Fibroblast of peridontal ligament (primary cell): Measurements from ENCODE around the gene ZDHHC18.
"Not testable (repeated sequence)": the region's sequence is repeated elsewhere in the genome, so short reads cannot be mapped to it uniquely, and the experiment has no call there.

Experiments used
- DNase-seq: peaks from one replicate; pipeline ENCODE4 v3.0.0-alpha.2; 2010; ENCODE audit errors: extremely low read depth

ZDHHC18 gene

DNA sequence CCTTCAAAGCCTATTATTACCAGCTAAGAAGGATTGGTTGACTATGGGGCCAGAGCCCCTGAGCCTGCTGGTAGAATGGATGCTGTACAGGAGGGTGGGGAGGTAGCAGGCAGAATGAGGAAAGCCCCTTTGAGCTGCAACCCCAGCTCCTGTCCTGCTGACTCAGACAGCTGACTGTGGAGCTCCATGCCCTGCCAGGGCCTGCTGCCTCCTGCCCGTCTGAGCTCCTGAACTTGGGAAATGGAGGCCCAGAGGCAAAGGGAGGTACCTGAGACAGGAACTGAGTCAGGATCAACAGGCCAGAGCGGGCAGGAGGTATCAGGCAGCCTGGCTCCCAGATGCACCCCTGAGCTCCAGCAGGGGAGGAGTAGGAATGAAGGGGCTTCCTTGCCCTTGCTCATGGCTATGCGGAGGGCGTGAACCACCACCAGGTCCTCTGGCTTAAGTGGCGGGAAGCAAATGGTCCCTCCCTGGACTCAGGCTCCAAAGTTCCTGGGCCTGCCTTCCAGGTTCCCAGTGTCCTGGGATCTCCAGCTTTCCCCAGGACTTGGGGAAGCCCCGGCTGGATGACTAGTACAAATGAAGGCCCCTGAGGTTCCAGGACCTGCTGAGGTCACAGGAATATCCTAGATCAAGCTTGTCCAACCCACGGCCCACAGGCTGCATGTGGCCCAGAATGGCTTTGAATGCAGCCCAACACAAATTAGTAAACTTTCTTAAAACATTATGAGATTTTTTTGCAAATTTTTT lies 32.6 kb downstream of the ZDHHC18 start:
- no peak for DNase-seq

DNA sequence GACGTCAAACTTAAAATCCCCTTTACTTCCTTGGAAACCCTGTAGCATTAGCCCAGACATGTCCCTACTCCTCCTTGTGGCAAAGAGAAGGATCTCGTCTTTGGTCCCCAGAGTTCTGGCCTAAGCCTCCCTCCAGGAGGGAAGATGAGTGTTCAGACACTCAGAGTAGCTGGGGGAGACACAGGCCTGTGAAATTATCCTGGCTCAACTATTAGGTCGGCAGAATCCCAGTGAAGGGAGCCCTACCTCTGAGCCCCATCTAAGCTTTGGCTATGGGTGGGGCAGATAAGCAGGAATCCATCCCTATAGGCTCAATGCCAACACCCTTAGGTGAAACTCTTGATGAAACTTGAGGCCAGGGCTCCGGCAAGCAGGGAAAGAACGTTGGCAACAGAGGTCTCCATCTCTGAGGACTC lies 34.8 kb downstream of the ZDHHC18 start:
- DNase-seq, result peak; percentile 51

DNA sequence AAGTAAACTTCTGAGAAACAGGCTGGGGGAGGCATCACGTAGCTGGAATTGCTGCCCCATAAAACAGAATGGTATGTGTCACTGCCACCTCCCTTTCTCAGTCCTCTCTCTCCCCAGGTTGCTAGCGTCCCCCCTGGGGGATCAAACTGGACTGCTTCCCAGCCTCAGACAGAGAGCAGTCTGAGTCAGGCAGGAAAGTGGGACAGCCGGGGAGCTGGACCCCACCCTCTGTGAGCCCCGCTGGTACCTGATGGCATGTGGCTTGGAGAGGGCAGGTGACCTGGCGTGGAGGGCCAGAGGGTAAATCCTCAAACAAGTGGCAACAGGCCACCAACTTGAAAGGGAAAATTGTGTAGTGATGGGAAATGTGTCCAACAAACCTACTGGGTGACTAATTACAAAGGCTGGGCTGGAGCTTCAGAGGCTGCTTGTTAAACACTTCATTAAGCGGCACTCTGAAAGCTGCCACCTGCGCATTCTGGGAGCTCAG lies 35.4 kb downstream of the ZDHHC18 start:
- DNase-seq, result no peak

DNA sequence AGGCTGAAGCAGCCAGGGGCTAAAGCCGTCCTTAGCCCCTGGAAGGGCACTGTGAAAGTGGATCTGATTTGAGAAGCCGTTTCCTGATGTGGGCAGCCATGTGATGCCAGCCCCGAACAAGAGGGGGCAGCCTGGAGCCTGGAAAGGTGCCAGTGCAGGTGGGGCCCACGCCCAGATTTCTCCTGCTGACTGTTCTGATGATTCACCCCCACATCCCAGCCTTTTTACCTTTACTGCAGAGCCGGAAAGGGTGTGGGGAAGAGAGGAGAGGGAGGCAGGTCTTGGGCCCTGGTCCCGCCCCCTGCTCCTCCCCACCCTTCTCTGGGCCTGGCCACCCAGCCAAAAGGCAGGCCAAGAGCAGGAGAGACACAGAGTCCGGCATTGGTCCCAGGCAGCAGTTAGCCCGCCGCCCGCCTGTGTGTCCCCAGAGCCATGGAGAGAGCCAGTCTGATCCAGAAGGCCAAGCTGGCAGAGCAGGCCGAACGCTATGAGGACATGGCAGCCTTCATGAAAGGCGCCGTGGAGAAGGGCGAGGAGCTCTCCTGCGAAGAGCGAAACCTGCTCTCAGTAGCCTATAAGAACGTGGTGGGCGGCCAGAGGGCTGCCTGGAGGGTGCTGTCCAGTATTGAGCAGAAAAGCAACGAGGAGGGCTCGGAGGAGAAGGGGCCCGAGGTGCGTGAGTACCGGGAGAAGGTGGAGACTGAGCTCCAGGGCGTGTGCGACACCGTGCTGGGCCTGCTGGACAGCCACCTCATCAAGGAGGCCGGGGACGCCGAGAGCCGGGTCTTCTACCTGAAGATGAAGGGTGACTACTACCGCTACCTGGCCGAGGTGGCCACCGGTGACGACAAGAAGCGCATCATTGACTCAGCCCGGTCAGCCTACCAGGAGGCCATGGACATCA lies 36.5 kb downstream of the ZDHHC18 start, which contains the start of gene SFN:
Gene SFN (plus strand): TSS at position 369 of the 904 bp plus-strand sequence. CDS start 64 bp downstream, at position 433.
- DNase-seq, result no peak

DNA sequence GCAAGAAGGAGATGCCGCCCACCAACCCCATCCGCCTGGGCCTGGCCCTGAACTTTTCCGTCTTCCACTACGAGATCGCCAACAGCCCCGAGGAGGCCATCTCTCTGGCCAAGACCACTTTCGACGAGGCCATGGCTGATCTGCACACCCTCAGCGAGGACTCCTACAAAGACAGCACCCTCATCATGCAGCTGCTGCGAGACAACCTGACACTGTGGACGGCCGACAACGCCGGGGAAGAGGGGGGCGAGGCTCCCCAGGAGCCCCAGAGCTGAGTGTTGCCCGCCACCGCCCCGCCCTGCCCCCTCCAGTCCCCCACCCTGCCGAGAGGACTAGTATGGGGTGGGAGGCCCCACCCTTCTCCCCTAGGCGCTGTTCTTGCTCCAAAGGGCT lies 37.2 kb downstream of the ZDHHC18 start:
- DNase-seq, result no peak

GRCh38 chr1:26864610-26865480 lies 38.4 kb downstream of the ZDHHC18 start:
- DNase-seq, result peak; percentile 96

GRCh38 chr1:26873097-26873496 lies 46.6 kb downstream of the ZDHHC18 start:
- DNase-seq, result not testable (repeated sequence)

GRCh38 chr1:26874896-26875295 lies 48.4 kb downstream of the ZDHHC18 start:
- DNase-seq, result no peak

GRCh38 chr1:26877326-26877725 lies 50.8 kb downstream of the ZDHHC18 start:
- DNase-seq, result no peak

DNA sequence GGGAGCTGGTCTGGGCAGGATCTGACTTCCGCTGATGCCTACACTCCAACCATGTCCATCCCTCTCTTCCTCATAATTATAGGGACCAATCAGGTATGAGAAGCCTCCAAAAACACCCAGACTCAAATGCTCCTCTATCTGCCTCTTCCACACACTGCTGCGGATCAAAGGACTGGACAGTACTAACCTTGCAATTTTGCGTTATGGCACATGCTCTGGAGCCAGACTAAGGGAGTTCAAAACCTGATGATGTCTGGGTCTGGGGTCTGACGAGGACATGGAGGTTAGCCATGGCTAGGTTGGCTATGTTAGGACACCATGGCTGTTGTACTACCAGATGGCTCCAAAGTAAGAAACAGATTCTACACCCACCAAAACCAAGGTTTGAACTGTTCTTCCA lies 53.3 kb downstream of the ZDHHC18 start:
- no peak for DNase-seq

DNA sequence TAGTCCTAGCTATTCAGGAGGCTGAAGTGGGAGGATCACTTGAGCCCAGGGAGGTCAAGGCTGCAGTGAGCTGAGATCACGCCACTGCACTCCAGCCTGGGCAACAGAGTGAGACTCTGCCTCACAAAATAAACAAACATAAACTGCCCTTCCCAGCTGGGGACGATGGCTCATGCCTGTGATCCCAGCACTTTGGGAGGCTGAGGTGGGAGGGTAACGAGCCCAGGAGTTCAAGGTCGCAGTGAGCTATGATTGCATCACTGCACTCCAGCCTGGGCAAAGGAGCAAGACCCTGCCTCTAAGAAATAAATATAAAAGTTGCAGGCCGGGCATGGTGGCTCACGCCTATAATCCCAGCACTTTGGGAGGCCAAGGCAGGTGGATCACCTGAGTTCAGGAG lies 55.1 kb downstream of the ZDHHC18 start:
- not testable (repeated sequence) for DNase-seq

- DNase-seq, result no peak
Measured at GRCh38 chr1:26882696-26883463, 56.4 kb downstream of the ZDHHC18 start.

DNA sequence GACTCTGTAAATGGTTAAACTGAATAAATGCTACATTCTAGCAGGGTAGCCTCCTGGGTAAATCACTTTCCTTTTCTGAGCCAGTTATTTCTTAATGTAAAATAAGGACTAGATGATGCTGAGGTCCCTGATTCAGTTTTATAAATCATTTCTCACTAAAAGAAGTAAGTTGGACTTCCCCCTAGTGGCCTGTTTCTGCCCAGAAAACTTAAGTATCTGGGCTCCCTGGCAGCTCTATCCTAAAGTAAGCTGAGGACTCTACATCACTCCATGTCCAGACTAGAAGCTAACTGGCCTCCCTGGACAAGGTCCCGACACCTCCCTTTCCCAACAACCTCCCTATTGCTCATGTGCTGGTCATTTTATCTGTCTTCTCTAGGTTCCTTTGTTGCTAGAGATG lies 60.6 kb downstream of the ZDHHC18 start:
- DNase-seq, result peak; percentile 59

- DNase-seq, result no peak
Measured at GRCh38 chr1:26888231-26888630, 61.7 kb downstream of the ZDHHC18 start.

GRCh38 chr1:26889551-26890466 lies 63.3 kb downstream of the ZDHHC18 start, which contains the start of gene GPN2:
Gene GPN2 (minus strand): TSS chr1:26890283. CDS start chr1:26890096, 187 bp downstream.
- DNase-seq, result peak; percentile 68

DNA sequence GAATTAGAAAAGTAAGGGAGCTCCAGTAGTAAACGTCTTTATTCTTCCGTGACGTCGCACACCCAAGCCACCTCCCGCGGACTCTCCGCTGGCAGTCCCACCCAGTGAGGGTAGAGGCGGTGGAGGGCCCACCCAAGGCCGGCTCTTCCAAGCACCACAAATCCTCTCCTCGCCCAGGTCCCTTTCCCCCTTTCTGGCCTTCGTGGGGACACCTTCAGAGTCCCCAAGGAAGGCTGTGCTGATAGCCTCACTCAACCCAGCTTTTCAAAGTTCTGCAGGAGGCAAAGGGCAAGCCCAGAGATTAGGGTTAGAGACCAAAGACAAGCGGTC lies 63.9 kb downstream of the ZDHHC18 start:
- DNase-seq, result no peak

DNA sequence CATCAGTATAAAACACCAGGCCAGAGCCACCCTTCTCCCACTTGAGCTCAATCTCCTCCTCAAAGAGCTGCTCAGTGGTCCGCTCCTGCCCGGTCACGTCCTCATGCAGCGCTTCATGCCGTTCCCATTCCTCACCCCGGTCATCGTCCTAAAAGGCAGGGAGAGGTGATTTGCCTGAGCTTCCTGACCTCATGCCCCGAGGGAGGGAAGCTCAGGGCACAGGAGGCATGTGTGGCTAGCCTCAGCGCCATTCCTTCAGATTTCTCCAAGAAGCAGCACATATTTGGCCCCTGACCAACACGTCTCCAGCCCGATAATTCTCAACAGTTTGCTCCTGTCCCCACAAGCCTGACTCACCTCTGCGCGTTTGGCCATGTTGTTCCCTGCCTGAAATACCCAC lies 67.8 kb downstream of the ZDHHC18 start:
- no peak for DNase-seq

- DNase-seq, result no peak
Measured at GRCh38 chr1:26897351-26897750, 70.9 kb downstream of the ZDHHC18 start.

DNA sequence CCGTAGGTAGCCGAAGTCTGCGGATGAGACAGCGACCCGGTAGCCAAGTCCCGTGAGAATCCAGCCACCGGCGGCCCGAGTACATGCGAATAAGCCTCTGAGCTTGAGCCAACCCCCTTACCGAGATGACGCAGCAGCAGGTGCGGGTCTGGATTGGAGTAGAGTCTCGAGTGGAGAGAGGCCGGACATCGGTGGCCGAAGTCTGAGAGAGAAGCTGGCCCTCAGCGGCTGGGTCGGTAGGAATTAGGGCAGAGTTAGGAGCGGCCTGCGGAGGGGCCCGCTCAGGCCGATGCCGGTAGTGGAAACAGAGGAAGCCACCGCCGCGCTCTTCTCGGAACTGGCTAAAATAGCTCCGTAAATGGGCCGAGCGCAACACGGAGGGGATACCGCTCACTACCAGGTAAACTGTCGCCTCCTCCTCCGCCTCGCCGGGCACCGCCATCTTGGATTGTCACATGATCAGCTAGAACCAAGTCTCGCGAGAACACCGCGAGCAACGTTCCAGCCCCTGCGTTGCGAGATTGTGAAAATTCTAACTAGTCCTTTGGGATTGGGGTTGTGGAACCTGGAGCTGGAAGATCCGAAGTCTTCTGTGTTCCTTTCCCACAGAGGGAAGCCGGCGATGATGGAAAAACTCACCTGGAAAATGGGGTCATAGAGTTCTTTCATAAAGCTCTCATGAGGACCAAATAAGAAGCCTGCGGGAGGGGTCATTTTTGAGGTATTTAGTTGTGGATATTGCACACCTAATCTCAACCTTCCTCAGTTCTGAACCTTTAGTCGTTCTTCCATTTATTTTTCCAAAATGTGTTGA lies 73.7 kb downstream of the ZDHHC18 start, which contains the start of gene GPATCH3:
Gene GPATCH3 (minus strand): TSS at position 467 of the 814 bp plus-strand sequence. CDS start 25 bp downstream, at position 442.
- DNase-seq, result peak; percentile 97
